Hepatocyte (in vitro differentiated cells): ENCODE measurements around the gene DISC1.

Source experiments
- EZH2 ChIP-seq: fragments of 200-600 bp; sonication (generic); IDR thresholded peaks from 2 replicates; pipeline ENCODE4 v1.6.1; 2016; ENCODE audit warnings: antibody characterized with exemption, mild to moderate bottlenecking, borderline replicate concordance
- TF ChIP-seq, protein P1 (sequence below): fragments of 200-600 bp; sonication (generic); IDR thresholded peaks from 2 replicates; pipeline ENCODE4 v1.5.1; 2016; ENCODE audit warnings: antibody characterized with exemption, mild to moderate bottlenecking; ENCODE audit not compliant: poor library complexity

DNA sequence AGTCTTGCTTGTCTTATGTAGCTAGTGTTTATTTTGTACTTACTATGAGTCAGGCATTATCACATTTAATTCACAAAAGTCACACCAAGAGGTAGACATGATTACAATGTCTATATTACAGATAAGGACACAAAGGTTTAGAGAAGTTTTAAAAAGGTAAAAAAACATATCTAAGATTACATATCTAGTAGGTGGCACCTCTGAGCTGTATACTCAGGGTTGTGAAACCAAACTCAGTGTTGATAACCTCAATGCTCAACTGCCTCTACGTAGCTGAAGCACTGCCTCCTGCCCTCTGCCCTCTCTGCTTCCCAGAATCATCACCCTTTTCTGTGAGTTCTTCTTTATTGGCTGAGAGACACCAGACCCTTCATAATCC, 431.3 kb downstream of the DISC1 start:
- no peak for TF ChIP-seq EZH2
- TF ChIP-seq, protein P1, sequence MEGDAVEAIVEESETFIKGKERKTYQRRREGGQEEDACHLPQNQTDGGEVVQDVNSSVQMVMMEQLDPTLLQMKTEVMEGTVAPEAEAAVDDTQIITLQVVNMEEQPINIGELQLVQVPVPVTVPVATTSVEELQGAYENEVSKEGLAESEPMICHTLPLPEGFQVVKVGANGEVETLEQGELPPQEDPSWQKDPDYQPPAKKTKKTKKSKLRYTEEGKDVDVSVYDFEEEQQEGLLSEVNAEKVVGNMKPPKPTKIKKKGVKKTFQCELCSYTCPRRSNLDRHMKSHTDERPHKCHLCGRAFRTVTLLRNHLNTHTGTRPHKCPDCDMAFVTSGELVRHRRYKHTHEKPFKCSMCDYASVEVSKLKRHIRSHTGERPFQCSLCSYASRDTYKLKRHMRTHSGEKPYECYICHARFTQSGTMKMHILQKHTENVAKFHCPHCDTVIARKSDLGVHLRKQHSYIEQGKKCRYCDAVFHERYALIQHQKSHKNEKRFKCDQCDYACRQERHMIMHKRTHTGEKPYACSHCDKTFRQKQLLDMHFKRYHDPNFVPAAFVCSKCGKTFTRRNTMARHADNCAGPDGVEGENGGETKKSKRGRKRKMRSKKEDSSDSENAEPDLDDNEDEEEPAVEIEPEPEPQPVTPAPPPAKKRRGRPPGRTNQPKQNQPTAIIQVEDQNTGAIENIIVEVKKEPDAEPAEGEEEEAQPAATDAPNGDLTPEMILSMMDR: no peak
